DOHH2 (cell line): ENCODE data around the gene POM121.
"Not testable (repeated sequence)": the region's sequence is repeated elsewhere in the genome, so short reads cannot be mapped to it uniquely, and the experiment has no call there.

Source experiments
- CTCF ChIP-seq: fragments of 200-600 bp; sonication (generic); IDR thresholded peaks from one replicate; pipeline ENCODE4 v1.5.1; 2014; ENCODE audit warnings: antibody characterized with exemption, mild to moderate bottlenecking, low read depth, low read length; ENCODE audit not compliant: poor library complexity, severe bottlenecking
- EZH2phosphoT487 ChIP-seq: fragments of 200-600 bp; sonication (generic); IDR thresholded peaks from 2 replicates; pipeline ENCODE4 v1.6.1; 2017; ENCODE audit warnings: borderline replicate concordance, mild to moderate bottlenecking, antibody characterized with exemption, low read length, moderate library complexity, mixed read lengths

GRCh38 chr7:72997447-72997846 lies 72.6 kb downstream of the POM121 start:
- TF ChIP-seq CTCF, EZH2phosphoT487: not testable (repeated sequence)
